ENCODE measurements around the gene GPR171. TPM values are rescaled to one million over a fixed set of nuclear protein-coding genes. Genes with fewer than 3 reads are reported as not detected.

Gene GPR171
- total and polyA plus RNA-seq, 5 experiments from 2014 or later, result 35.5 to 123 (median 69.3) TPM

- Mint-ChIP-seq H3K36me3 (peaks cover 0 to 11% (median 3%) of the 10 kb centered on the region in 3 donors), H3K27ac (peak overlapping the region in 1 of 10 donors; percentile 22), H3K27me3 (no peaks in the 10 kb centered on the region), H3K4me3 (no peak overlapping the region), H3K9me3 (peaks cover 0 to 11% (median 3%) of the 10 kb centered on the region in 9 donors), H3K4me1 (peaks cover 22 to 56% (median 46%) of the 10 kb centered on the region in 4 donors)
- ATAC-seq (no peak), DNase-seq (no peak)
- POLR2A ChIA-PET, result interaction anchor here (1.1 kb wide), 1 partner anchor 53 kb away, joined by 3 read pairs; no protein-coding TSS in a partner anchor
These were observed 23.8 kb upstream of the GPR171 start for GRCh38 chr3:151226825-151227224.

- H3K27ac Mint-ChIP-seq, result peak overlapping the region; percentile 17 to 79 (median 75)
- H3K4me3 Mint-ChIP-seq, result peak overlapping the region in 2 of 10 donors; percentile 4 to 27
- no peaks in the 10 kb centered on the region for H3K27me3 Mint-ChIP-seq
- ATAC-seq (no peak), DNase-seq (no peak)
- peaks cover 22 to 50% (median 45%) of the 10 kb centered on the region in 4 donors for H3K4me1 Mint-ChIP-seq
- peaks cover 0 to 14% (median 4%) of the 10 kb centered on the region in 9 donors for H3K9me3 Mint-ChIP-seq
- POLR2A ChIA-PET, result no interaction called here
- peaks cover 0 to 14% (median 3%) of the 10 kb centered on the region in 3 donors for H3K36me3 Mint-ChIP-seq
These were observed 23.1 kb upstream of the GPR171 start for GRCh38 chr3:151226088-151226563.

GRCh38 chr3:151225040-151225975, 22.3 kb upstream of the GPR171 start:
- ATAC-seq, result peak in 1 of 2 donors; percentile 48
- no peaks in the 10 kb centered on the region for H3K27me3 Mint-ChIP-seq
- peaks cover 0 to 20% (median 10%) of the 10 kb centered on the region in 3 donors for H3K36me3 Mint-ChIP-seq
- H3K9me3 Mint-ChIP-seq, result peaks cover 0 to 20% (median 5%) of the 10 kb centered on the region in 9 donors
- peaks cover 16 to 42% (median 37%) of the 10 kb centered on the region in 4 donors for H3K4me1 Mint-ChIP-seq
- H3K4me3 Mint-ChIP-seq, result peak overlapping the region in 4 of 10 donors; percentile 4 to 39 (median 30)
- H3K27ac Mint-ChIP-seq, result peak overlapping the region; percentile 17 to 79 (median 70)
- DNase-seq, result no peak
- POLR2A ChIA-PET, result no interaction called here

- H3K4me3 Mint-ChIP-seq, result peak overlapping the region in 1 of 10 donors; percentile 49
- POLR2A ChIA-PET, result no interaction called here
These were observed 21.4 kb upstream of the GPR171 start for GRCh38 chr3:151224268-151224866.

GRCh38 chr3:151219056-151219455, 16.0 kb upstream of the GPR171 start:
- DNase-seq, result no peak
- no peaks in the 10 kb centered on the region for H3K27me3 Mint-ChIP-seq
- peaks cover 0 to 2% (median under 1%) of the 10 kb centered on the region in 4 donors for H3K4me1 Mint-ChIP-seq
- no peak overlapping the region for H3K4me3 Mint-ChIP-seq
- peaks cover 0 to 20% (median 10%) of the 10 kb centered on the region in 3 donors for H3K36me3 Mint-ChIP-seq
- H3K9me3 Mint-ChIP-seq, result peaks cover 0 to 20% (median 5%) of the 10 kb centered on the region in 9 donors
- ATAC-seq, result no peak
- POLR2A ChIA-PET, result no interaction called here
- no peak overlapping the region for H3K27ac Mint-ChIP-seq

More at GRCh38 chr3:151224268-151224866, 21.4 kb upstream of the GPR171 start:
- Mint-ChIP-seq H3K4me1 (peaks cover 16 to 39% (median 35%) of the 10 kb centered on the region in 4 donors), H3K27me3 (no peaks in the 10 kb centered on the region), H3K27ac (peak overlapping the region in 5 of 10 donors; percentile 8 to 79 (median 46)), H3K36me3 (peaks cover 0 to 20% (median 10%) of the 10 kb centered on the region in 3 donors), H3K9me3 (peaks cover 0 to 20% (median 5%) of the 10 kb centered on the region in 9 donors)
- ATAC-seq (no peak), DNase-seq (no peak)

- Mint-ChIP-seq H3K9me3 (peaks cover 0 to 20% (median 5%) of the 10 kb centered on the region in 9 donors), H3K27me3 (no peaks in the 10 kb centered on the region), H3K4me3 (no peak overlapping the region), H3K36me3 (peaks cover 0 to 20% (median 10%) of the 10 kb centered on the region in 3 donors), H3K27ac (no peak overlapping the region), H3K4me1 (peaks cover 0 to 2% (median 0%) of the 10 kb centered on the region in 4 donors)
- no peak for ATAC-seq
- no peak for DNase-seq
- POLR2A ChIA-PET, result no interaction called here
These were observed 15.1 kb upstream of the GPR171 start for GRCh38 chr3:151218136-151218535.

GRCh38 chr3:151216641-151217607, 13.9 kb upstream of the GPR171 start:
- ATAC-seq, result no peak
- no peak for DNase-seq
- Mint-ChIP-seq H3K4me1 (peaks cover 0 to 2% (median 0%) of the 10 kb centered on the region in 4 donors), H3K36me3 (peaks cover 0 to 10% (median 7%) of the 10 kb centered on the region in 3 donors), H3K4me3 (no peak overlapping the region), H3K27me3 (no peaks in the 10 kb centered on the region), H3K9me3 (peaks cover 0 to 16% (median 0%) of the 10 kb centered on the region in 9 donors), H3K27ac (peak overlapping the region in 2 of 10 donors; percentile 1 to 15)
- POLR2A ChIA-PET, result interaction anchor here (1.0 kb wide), 1 partner anchor 10 kb away, joined by 7 read pairs; no protein-coding TSS in a partner anchor

GRCh38 chr3:151214459-151214858, 11.4 kb upstream of the GPR171 start:
- no peaks in the 10 kb centered on the region for H3K36me3 Mint-ChIP-seq
- H3K4me1 Mint-ChIP-seq, result peaks cover 5 to 21% (median 18%) of the 10 kb centered on the region in 4 donors
- no peaks in the 10 kb centered on the region for H3K27me3 Mint-ChIP-seq
- ATAC-seq (no peak), DNase-seq (no peak)
- no peak overlapping the region for H3K4me3 Mint-ChIP-seq
- no peaks in the 10 kb centered on the region for H3K9me3 Mint-ChIP-seq
- H3K27ac Mint-ChIP-seq, result no peak overlapping the region
- POLR2A ChIA-PET, result no interaction called here

- ATAC-seq, result no peak
- Mint-ChIP-seq H3K27me3 (no peaks in the 10 kb centered on the region), H3K36me3 (no peaks in the 10 kb centered on the region), H3K9me3 (no peaks in the 10 kb centered on the region), H3K4me1 (peaks cover 5 to 26% (median 21%) of the 10 kb centered on the region in 4 donors), H3K4me3 (no peak overlapping the region), H3K27ac (peak overlapping the region in 1 of 10 donors; percentile 64)
- POLR2A ChIA-PET, result no interaction called here
- DNase-seq, result no peak
These were observed 10.9 kb upstream of the GPR171 start for GRCh38 chr3:151213881-151214280.

- ATAC-seq (no peak), DNase-seq (no peak)
- Mint-ChIP-seq H3K27ac (no peak overlapping the region), H3K27me3 (no peaks in the 10 kb centered on the region), H3K9me3 (no peaks in the 10 kb centered on the region), H3K4me3 (no peak overlapping the region), H3K36me3 (no peaks in the 10 kb centered on the region), H3K4me1 (peaks cover 5 to 30% (median 26%) of the 10 kb centered on the region in 4 donors)
- POLR2A ChIA-PET, result no interaction called here
These were observed 10.1 kb upstream of the GPR171 start for GRCh38 chr3:151213151-151213550.

GRCh38 chr3:151210676-151211381, 7.8 kb upstream of the GPR171 start:
- POLR2A ChIA-PET, result interaction anchor here (0.6 to 2.2 kb wide), 5 partner anchors 10 to 68 kb away, joined by 4 to 8 read pairs (median 5); partner anchors contain the start of gene P2RY14
- Mint-ChIP-seq H3K36me3 (no peaks in the 10 kb centered on the region), H3K4me1 (peaks cover 11 to 42% (median 37%) of the 10 kb centered on the region in 4 donors), H3K4me3 (peak overlapping the region in 9 of 10 donors; percentile 2 to 70 (median 43)), H3K9me3 (no peaks in the 10 kb centered on the region), H3K27me3 (no peaks in the 10 kb centered on the region), H3K27ac (peak overlapping the region in 8 of 10 donors; percentile 0 to 85 (median 42))
- ATAC-seq (peak; percentile 57 to 87), DNase-seq (peak in 1 of 10 donors; percentile 21)

All from naive thymus-derived CD8-positive, alpha-beta T cell (primary cell).